AG09319 (cell line): ENCODE results near the gene UGT2A3.

Experiments used
- DNase-seq: peaks from one replicate; pipeline ENCODE4 v3.0.0-alpha.2; 2010; ENCODE audit warnings: low read depth; ENCODE audit errors: extremely low read depth
- TF ChIP-seq, protein P1 (sequence below): IDR thresholded peaks from 2 replicates; pipeline ENCODE4 v1.5.1; 2011; ENCODE audit warnings: low read depth, mild to moderate bottlenecking, inconsistent platforms, low read length, moderate library complexity

UGT2A3 gene

DNA sequence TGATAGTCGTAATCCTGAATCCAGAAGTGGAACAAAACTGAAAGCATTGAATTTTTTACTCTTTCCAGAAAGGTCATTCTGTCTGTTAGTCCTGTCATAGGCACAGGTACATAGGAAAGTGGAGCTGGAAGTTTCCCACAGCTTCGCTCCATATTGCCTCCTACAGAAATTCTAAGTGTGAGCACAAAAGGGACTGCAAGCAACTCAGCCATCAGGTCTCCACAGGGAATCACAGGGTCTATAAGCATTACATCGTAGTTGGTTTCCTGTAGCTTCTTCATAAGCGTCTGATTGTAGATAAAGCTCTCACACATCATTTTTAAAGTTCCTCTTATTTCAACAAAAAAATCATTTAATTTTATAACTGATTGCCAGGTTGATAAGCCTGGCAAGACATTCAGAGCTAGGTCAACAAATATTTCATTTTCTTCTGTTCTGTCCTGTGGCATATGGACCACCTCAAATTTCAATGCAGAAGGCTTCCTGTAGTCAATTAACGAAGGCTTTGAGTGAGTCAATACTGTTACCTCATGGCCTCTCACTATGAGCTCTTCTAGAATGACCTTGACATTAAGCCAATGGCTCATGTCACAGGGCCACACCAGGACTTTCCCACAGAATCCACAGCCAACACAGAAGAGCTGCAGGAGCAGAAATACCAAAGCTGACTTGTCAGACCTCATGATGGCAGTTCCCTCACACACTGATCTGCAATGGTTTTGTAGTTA lies at the start of gene UGT2A3:
TSS of gene UGT2A3 (minus strand) at position 727 of the 728 bp plus-strand sequence. CDS start at position 683, 44 bp downstream.
- TF ChIP-seq, protein P1, sequence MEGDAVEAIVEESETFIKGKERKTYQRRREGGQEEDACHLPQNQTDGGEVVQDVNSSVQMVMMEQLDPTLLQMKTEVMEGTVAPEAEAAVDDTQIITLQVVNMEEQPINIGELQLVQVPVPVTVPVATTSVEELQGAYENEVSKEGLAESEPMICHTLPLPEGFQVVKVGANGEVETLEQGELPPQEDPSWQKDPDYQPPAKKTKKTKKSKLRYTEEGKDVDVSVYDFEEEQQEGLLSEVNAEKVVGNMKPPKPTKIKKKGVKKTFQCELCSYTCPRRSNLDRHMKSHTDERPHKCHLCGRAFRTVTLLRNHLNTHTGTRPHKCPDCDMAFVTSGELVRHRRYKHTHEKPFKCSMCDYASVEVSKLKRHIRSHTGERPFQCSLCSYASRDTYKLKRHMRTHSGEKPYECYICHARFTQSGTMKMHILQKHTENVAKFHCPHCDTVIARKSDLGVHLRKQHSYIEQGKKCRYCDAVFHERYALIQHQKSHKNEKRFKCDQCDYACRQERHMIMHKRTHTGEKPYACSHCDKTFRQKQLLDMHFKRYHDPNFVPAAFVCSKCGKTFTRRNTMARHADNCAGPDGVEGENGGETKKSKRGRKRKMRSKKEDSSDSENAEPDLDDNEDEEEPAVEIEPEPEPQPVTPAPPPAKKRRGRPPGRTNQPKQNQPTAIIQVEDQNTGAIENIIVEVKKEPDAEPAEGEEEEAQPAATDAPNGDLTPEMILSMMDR, result no peak
- no peak for DNase-seq

DNA sequence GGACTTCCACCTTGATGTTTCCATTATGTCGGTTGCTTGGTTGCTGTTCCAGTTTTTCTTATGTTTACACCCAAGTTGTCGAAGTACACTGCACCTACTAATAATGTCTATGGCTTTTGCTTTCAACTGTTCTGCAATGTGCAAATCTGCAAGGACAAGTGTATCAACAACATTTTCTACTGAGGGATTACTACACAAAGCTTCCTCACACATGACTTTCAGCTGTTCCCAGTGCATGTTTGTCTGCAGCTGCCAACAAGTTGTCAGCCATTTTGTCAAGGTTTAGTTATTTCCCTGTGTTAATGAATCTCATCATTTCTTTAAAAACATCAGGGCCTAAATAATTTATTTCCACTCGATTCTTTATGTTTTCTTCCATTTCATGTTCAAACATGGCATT lies 45.4 kb upstream of the UGT2A3 start:
- no peak for DNase-seq
- TF ChIP-seq, protein P1, result no peak

DNA sequence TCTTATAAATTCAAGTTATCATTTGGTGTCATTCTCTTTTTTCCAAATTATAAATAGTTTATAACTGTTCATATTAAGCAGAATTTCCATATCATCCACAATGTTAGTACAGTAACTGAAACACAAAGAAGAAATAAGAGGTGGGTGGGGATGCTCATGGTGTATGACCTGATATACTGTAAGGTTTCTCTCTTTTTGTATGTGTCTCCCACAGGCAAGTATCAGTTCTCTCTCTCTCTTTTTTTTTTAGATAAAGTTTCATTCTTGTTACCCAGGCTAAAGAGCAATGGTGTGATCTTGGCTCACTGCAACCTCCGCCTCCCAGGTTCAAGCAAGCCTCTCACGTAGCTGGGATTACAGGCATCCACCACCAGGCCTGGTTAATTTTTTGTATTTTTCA lies 43.7 kb upstream of the UGT2A3 start:
- TF ChIP-seq, protein P1, result no peak
- DNase-seq, result no peak

DNA sequence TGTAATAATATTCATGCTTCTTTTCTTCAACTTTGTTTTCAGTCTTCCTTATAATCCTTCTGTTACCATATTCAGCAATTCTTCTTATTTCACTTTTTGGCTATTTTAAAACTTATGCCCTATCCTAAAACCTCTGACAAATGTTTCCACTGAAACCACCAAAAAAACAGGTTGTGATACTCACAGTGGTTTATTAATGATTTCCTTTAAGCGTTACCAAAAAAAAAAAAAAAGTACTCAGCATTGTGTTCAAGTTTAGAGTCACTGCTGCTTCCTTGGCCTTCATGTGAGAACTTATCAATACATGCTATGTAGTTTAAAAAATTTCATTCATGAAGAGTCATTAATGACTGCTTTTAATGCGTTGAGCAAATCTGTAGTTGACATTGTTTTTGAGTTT lies 35.4 kb upstream of the UGT2A3 start:
- TF ChIP-seq, protein P1, result no peak
- no peak for DNase-seq

DNA sequence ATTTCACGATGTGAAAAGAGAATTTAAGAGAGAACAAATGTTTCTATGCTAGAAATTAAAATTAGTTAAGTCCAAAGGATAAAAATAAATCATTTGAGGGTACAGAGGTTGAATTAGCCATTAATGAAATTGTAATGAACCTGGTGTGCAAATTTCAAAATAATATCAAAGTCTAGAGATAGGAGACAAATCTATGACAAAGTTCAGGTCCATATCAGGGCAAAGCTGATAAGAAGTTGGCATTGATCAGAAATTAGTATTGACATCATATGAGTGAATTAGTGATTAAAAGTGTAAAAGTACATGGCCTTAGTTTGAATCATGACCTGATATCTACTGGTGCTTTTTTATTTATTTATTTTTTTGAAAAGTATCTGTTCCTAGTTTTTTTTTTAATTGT lies 33.8 kb upstream of the UGT2A3 start:
- TF ChIP-seq, protein P1, result no peak
- DNase-seq, result no peak

DNA sequence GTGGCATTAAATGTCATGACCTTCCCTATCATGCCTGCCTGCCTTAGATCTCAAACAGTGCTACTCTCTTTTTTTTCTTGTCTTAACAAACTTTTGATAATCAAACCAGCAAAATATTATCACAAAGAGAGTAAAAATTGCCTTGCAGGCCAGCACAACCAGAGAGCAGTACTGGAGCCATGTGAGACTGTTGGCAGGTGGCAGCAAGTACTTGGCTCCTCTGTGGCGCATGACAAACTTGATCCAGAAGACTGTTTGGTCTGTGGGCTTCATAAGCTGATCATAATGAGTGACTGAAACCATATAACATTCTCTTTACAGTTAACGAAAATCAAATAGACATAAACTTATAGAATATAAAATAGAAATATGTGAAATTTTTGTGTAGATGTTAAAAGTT lies 33.3 kb upstream of the UGT2A3 start:
- TF ChIP-seq, protein P1, result no peak
- DNase-seq, result no peak

DNA sequence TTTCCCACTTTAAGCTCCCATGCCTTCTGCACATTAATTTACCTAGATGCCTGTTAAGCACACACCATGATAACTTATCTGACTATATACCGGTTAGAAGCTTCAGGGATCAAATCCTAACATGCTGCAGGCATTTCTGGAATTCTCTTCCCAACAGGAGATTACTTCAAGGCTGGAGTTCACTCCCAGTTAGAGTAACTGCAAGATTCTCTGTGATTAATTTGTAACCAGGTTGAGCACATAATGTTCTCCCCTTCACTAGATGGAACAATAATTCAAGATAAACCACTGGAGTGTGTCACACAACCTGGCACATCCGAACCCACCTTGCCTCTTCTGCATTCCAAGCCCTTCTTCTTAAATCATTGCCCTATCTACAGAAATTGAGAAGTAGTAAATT lies 11.8 kb upstream of the UGT2A3 start:
- no peak for DNase-seq
- TF ChIP-seq, protein P1, result no peak
